ENCODE results near the gene PDE11A. TPM values are rescaled to one million over a fixed set of nuclear protein-coding genes. Genes with fewer than 3 reads are reported as not detected.

Gene PDE11A
- total and polyA plus RNA-seq, 2 of the 8 experiments (the other 6 are each of a cell fraction or from before 2014, with no cell fraction given): 0.19 to 0.23 TPM

- TF ChIP-seq FOSL1 (IDR thresholded peaks at IDR 0.05; ENCODE audit: insufficient read depth, low read depth, low read length) (no peak), NANOG (IDR thresholded peaks at IDR 0.05; ENCODE audit: insufficient read depth, low read depth, low read length, poor library complexity, severe bottlenecking) (no peak), TAF1 (IDR thresholded peaks at IDR 0.05; ENCODE audit: low read depth, low read length) (no peak), BRCA1 (IDR thresholded peaks at IDR 0.05; ENCODE audit: low read depth, low read length) (no peak)
These were observed 27.7 kb downstream of the PDE11A start (continued) for GRCh38 chr2:178044836-178045235.

Data from H1 (cell line).